ENCODE results near the gene LRP1-AS. TPM values are rescaled to one million over a fixed set of nuclear protein-coding genes. Genes with fewer than 3 reads are reported as not detected.

The LRP1-AS gene
- total and polyA plus RNA-seq, 2 experiments from 2014 or later = 0.59 TPM; not detected in 1

GRCh38 chr12:57103856-57104255 is 43.6 kb downstream of the LRP1-AS start:
- no peaks in the 10 kb centered on the region for H3K9me2 ChIP-seq (replicated peaks; ENCODE audit: insufficient read depth)
- H3K36me3 ChIP-seq (replicated peaks; ENCODE audit: insufficient read depth, low read depth) = no peaks in the 10 kb centered on the region
- peaks cover 19% of the 10 kb centered on the region for H3K4me1 ChIP-seq (ENCODE audit: insufficient read depth)
- no peaks in the 10 kb centered on the region for H3K27me3 ChIP-seq
- TF ChIP-seq EZH2 (IDR thresholded peaks at IDR 0.05; ENCODE audit: borderline replicate concordance) = no peak
- no peak for TF ChIP-seq CTCF (IDR thresholded peaks at IDR 0.05; ENCODE audit: poor library complexity)
- TF ChIP-seq EZH2phosphoT487 (IDR thresholded peaks at IDR 0.05; ENCODE audit: low read depth, severe bottlenecking, unreplicated experiment) = no peak
- no peak for DNase-seq (ENCODE audit: low spot score)
- WGBS (ENCODE audit: low lambda C conversion rate, missing lambda C conversion rate) = 89% methylated on average over 7 of the region's 7 CpGs
- H3K27ac ChIP-seq = peak overlapping the region; percentile 57
- peaks cover 13% of the 10 kb centered on the region for H3K79me2 ChIP-seq
- no peak overlapping the region for H2AFZ ChIP-seq
- peaks cover 10% of the 10 kb centered on the region for H4K20me1 ChIP-seq (ENCODE audit: insufficient read depth, poor library complexity, severe bottlenecking)
- no peak overlapping the region for H3K4me3 ChIP-seq
- no peaks in the 10 kb centered on the region for H3K9me3 ChIP-seq (ENCODE audit: low read depth)
- H3K4me2 ChIP-seq = no peak overlapping the region

- peak; percentile 81 for DNase-seq (ENCODE audit: low spot score)
- H4K20me1 ChIP-seq (ENCODE audit: insufficient read depth, poor library complexity, severe bottlenecking) = peaks cover 5% of the 10 kb centered on the region
- TF ChIP-seq EZH2phosphoT487 (IDR thresholded peaks at IDR 0.05; ENCODE audit: low read depth, severe bottlenecking, unreplicated experiment) (no peak), EZH2 (IDR thresholded peaks at IDR 0.05; ENCODE audit: borderline replicate concordance) (no peak), CTCF (IDR thresholded peaks at IDR 0.05; ENCODE audit: poor library complexity) (no peak)
- H3K9me2 ChIP-seq (replicated peaks; ENCODE audit: insufficient read depth) = no peaks in the 10 kb centered on the region
- peak overlapping the region; percentile 10 for H3K4me2 ChIP-seq
- H3K27me3 ChIP-seq = no peaks in the 10 kb centered on the region
- H3K4me3 ChIP-seq = no peak overlapping the region
- H3K36me3 ChIP-seq (replicated peaks; ENCODE audit: insufficient read depth, low read depth) = no peaks in the 10 kb centered on the region
- whole genome bisulfite sequencing (ENCODE audit: low lambda C conversion rate, missing lambda C conversion rate) = 75% methylated on average over 15 of the region's 15 CpGs
- peak overlapping the region; percentile 93 for H3K27ac ChIP-seq
- H3K4me1 ChIP-seq (ENCODE audit: insufficient read depth) = peaks cover 7% of the 10 kb centered on the region
- no peaks in the 10 kb centered on the region for H3K9me3 ChIP-seq (ENCODE audit: low read depth)
- no peaks in the 10 kb centered on the region for H3K79me2 ChIP-seq
- no peak overlapping the region for H2AFZ ChIP-seq
Measured at GRCh38 chr12:57101892-57102695, 45.3 kb downstream of the LRP1-AS start.

GRCh38 chr12:57099766-57100165 is 47.7 kb downstream of the LRP1-AS start:
- Histone ChIP-seq H3K4me3 (no peak overlapping the region), H3K27me3 (no peaks in the 10 kb centered on the region), H3K4me1 (ENCODE audit: insufficient read depth) (peaks cover 7% of the 10 kb centered on the region), H3K36me3 (replicated peaks; ENCODE audit: insufficient read depth, low read depth) (no peaks in the 10 kb centered on the region), H3K9me3 (ENCODE audit: low read depth) (no peaks in the 10 kb centered on the region), H2AFZ (no peak overlapping the region), H3K79me2 (no peaks in the 10 kb centered on the region), H3K9me2 (replicated peaks; ENCODE audit: insufficient read depth) (no peaks in the 10 kb centered on the region), H4K20me1 (ENCODE audit: insufficient read depth, poor library complexity, severe bottlenecking) (no peaks in the 10 kb centered on the region), H3K27ac (no peak overlapping the region), H3K4me2 (no peak overlapping the region)
- 90% methylated on average over 12 of the region's 12 CpGs for WGBS (ENCODE audit: low lambda C conversion rate, missing lambda C conversion rate)
- TF ChIP-seq EZH2phosphoT487 (IDR thresholded peaks at IDR 0.05; ENCODE audit: low read depth, severe bottlenecking, unreplicated experiment) = no peak
- TF ChIP-seq CTCF (IDR thresholded peaks at IDR 0.05; ENCODE audit: poor library complexity) = no peak
- TF ChIP-seq EZH2 (IDR thresholded peaks at IDR 0.05; ENCODE audit: borderline replicate concordance) = no peak
- DNase-seq (ENCODE audit: low spot score) = no peak

Measured in hepatocyte (in vitro differentiated cells).